Astrocyte of the cerebellum (primary cell): ENCODE results near the gene SHMT1.
"Not testable (repeated sequence)": the region's sequence is repeated elsewhere in the genome, so short reads cannot be mapped to it uniquely, and the experiment has no call there.

ENCODE experiments used
- DNase-seq: peaks from one replicate; pipeline ENCODE4 v3.0.0-alpha.2; 2011; ENCODE audit warnings: low read depth
- H3K4me3 ChIP-seq: 2 replicates; pipeline ENCODE4 v1.5.1; 2011; ENCODE audit warnings: mild to moderate bottlenecking, low read depth, low read length, moderate library complexity
- CTCF ChIP-seq: IDR thresholded peaks from 2 replicates; pipeline ENCODE4 v1.5.1; 2012; ENCODE audit warnings: low read length, low read depth, moderate library complexity, mild to moderate bottlenecking; ENCODE audit errors: missing control alignments
- in situ Hi-C: cut with HindIII; loops from 2 replicates; pipeline ENCODE4 v1.10.0; 2017; ENCODE audit warnings: low sequenced_read_pairs

SHMT1 gene

GRCh38 chr17:18382441-18383078 is 19.2 kb upstream of the SHMT1 start:
- in situ Hi-C loops: no loop called here
- DNase-seq: no peak
- H3K4me3 ChIP-seq: no peak overlapping the region
- TF ChIP-seq CTCF: no peak

- in situ Hi-C loops: no loop called here
- TF ChIP-seq CTCF: no peak
- H3K4me3 ChIP-seq: no peak overlapping the region
- DNase-seq: no peak
Measured at GRCh38 chr17:18381953-18382245, 18.5 kb upstream of the SHMT1 start.

DNA sequence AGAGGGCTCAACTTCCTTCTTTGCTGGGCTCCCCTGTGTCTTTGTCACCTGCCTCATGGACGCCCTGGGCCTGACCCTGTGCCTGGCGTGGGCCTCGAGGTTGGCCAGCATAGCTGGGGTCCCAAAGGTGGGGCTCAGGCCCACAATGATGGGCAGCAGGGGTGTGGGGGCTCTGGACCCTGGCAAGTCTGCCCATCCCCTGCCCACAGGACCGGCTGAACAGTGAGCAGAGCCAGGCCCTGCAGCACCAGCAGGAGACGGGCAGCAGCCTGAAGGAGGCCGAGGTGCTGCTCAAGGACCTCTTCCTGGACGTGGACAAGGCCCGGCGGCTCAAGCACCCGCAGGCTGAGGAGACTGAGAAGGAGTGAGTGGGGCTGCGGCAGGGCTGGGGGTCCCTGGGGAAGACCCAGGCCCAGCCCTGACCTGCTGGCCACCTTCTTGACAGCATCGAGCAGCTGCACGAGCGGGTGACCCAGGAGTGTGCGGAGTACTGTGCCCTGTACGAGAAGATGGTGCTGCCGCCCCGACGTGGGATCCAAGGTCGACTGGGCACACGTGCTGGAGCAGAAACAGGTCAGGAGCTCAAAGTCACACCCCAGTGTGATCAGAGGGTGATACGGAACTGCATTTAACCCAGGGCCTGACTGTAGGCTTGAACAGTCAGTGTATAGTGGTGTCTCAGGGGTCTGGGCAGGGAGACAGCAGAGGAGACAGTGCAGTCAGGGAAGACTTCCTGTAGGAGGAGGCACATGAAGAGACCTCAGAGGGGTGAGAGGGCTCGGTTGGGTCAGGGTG is 18.0 kb upstream of the SHMT1 start:
- TF ChIP-seq CTCF: no peak
- DNase-seq: no peak
- no peak overlapping the region for H3K4me3 ChIP-seq
- in situ Hi-C loops: no loop called here

GRCh38 chr17:18380471-18381157 is 17.3 kb upstream of the SHMT1 start:
- in situ Hi-C loops: no loop called here
- no peak overlapping the region for H3K4me3 ChIP-seq
- TF ChIP-seq CTCF: no peak
- DNase-seq: no peak

GRCh38 chr17:18379246-18380146 is 16.1 kb upstream of the SHMT1 start:
- TF ChIP-seq CTCF: no peak
- in situ Hi-C loops: no loop called here
- no peak overlapping the region for H3K4me3 ChIP-seq
- no peak for DNase-seq

DNA sequence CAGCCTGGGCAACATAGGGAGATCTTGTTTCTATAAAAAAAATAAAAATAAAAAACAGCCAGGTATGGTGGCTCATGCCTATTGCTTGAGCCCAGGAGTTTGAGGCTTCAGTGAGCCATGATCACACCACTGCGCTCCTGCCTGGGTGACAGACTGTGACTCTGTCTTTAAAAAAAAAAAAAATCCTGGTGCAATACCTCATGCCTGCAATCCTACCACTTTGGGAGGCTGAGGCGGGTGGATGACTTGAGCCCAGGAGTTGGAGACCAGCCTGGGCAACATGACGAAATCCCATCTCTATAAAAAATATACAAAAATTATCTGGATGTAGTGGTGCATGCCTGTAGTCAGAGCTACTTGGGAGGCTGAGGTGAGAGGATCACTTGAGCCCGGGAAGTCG is 15.3 kb upstream of the SHMT1 start:
- H3K4me3 ChIP-seq, DNase-seq, in situ Hi-C loops: not testable (repeated sequence)
